Kidney (tissue), 14 donors: Measurements from ENCODE around the gene SOX12. TPM values are rescaled to one million over a fixed set of nuclear protein-coding genes. Genes with fewer than 3 reads are reported as not detected.
"Not testable (repeated sequence)": the region's sequence is repeated elsewhere in the genome, so short reads cannot be mapped to it uniquely, and the experiment has no call there.

ENCODE experiments used
- DNase-seq, 5 donors: peaks; one replicate each; pipeline ENCODE4 v3.0.0-alpha.2; 2013 to 2020
- FAIRE-seq: peaks from 2 replicates; lab custom pipeline; 2012; peaks lifted over from hg19 to GRCh38; lab: Jason Lieb, UNC
- H3K27ac ChIP-seq, 2 donors: one replicate each; pipeline ENCODE4 v1.7.0; 2013; ENCODE audit warnings: low read depth in 2 of 2, low read length in 2 of 2, inconsistent platforms in 1 of 2
- H3K27me3 ChIP-seq: one replicate; pipeline ENCODE4 v1.7.1; 2013; ENCODE audit warnings: low read length, inconsistent platforms; ENCODE audit not compliant: control insufficient read depth, insufficient read depth
- H3K36me3 ChIP-seq, 3 donors: one replicate each; pipeline versions ENCODE4 v1.7.0 to v1.7.1; 2013; ENCODE audit warnings: low read length in 3 of 3, control low read depth in 1 of 3, inconsistent platforms in 1 of 3; ENCODE audit not compliant: insufficient read depth in 3 of 3, control insufficient read depth in 2 of 3
- H3K4me1 ChIP-seq, 3 donors: one replicate each; pipeline versions ENCODE4 v1.7.0 to v1.7.1; 2013; ENCODE audit warnings: low read length in 3 of 3, inconsistent platforms in 1 of 3, low read depth in 1 of 3; ENCODE audit not compliant: control insufficient read depth in 2 of 3, insufficient read depth in 2 of 3
- H3K4me3 ChIP-seq, 3 donors: one replicate each; pipeline versions ENCODE4 v1.7.0 to v1.8.1; 2013; ENCODE audit warnings: low read length in 3 of 3, control low read depth in 1 of 3, inconsistent platforms in 1 of 3
- H3K9ac ChIP-seq, 3 donors: one replicate each; pipeline versions ENCODE4 v1.7.0 to v1.7.1; 2013; ENCODE audit warnings: low read length in 3 of 3, control low read depth in 1 of 3, inconsistent platforms in 1 of 3
- H3K9me3 ChIP-seq, 3 donors: one replicate each; pipeline versions ENCODE4 v1.7.0 to v1.7.1; 2013; ENCODE audit warnings: low read length in 3 of 3, control low read depth in 1 of 3, inconsistent platforms in 1 of 3; ENCODE audit not compliant: control insufficient read depth in 2 of 3, insufficient read depth in 1 of 3
- intact Hi-C: fragments of 100-400 bp; cut with DNase I; formaldehyde crosslinking; loops from one replicate; pipeline ENCODE4 v1.11.1; 2022
- polyA plus RNA-seq: library from polyadenylated mRNA; stranded (reverse); fragments of 350-450 nt; fragmentation: Illumina TruSeq; extraction: RNeasy Lipid Tissue Mini Kit (QIAGEN cat#74804); gene quantifications from one replicate; pipeline ENCODE4 v1.2.3, GENCODE V29; 2014; ENCODE audit warnings: low read depth, low replicate concordance; ENCODE audit not compliant: insufficient read depth
- total RNA-seq: library from RNA; stranded (reverse); fragmentation: NEBNext Ultra II Directional; extraction: Animal tissue kit (Norgen Biotek cat#: 25700); gene quantifications from one replicate; pipeline ENCODE4 v1.2.1, GENCODE V29; 2021
- TF ChIP-seq, protein P1 (sequence below): IDR thresholded peaks from 3 replicates; pipeline ENCODE4 v1.5.1; 2012; ENCODE audit warnings: mild to moderate bottlenecking, moderate library complexity, borderline replicate concordance; ENCODE audit not compliant: insufficient read depth; ENCODE audit errors: extremely low read depth
- donor health status: control.
- donor health status: control.
- donor health status: control.
- donor health status: control.
- donor health status: control.
- donor health status: DM: yes; HTN: yes; CAD: no.
- donor health status: Normal renal cell carcinoma (clear cell type).

Gene SOX12
- total and polyA plus RNA-seq, 2 donors from 2014 or later = 11.3 to 12.7 TPM

DNA sequence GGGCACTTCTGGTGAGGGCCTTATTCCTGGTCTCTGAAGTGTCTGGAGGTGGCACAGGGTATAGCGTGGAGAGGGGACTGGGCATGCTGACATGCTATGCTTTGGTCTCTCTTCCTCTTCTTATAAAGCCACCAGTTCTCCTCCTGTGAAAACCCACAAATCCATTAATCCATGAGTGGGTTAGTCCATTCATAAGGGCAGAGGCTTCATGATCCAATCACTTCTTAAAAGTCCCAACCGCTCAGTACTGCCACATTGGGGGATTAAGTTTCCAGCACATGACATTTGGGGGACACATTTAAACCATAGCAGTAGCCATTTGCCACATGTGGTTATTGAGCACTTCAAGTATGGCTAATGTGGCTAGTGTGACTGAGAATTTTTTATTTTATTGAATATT, 51.4 kb downstream of the SOX12 start:
- Histone ChIP-seq H3K9me3 (no peaks in the 10 kb centered on the region), H3K4me3 (no peak overlapping the region), H3K36me3 (no peaks in the 10 kb centered on the region), H3K27ac (no peak overlapping the region), H3K27me3 (no peaks in the 10 kb centered on the region), H3K4me1 (peaks cover 0 to 9% (median 2%) of the 10 kb centered on the region in 3 donors), H3K9ac (no peak overlapping the region)
- TF ChIP-seq, protein P1, sequence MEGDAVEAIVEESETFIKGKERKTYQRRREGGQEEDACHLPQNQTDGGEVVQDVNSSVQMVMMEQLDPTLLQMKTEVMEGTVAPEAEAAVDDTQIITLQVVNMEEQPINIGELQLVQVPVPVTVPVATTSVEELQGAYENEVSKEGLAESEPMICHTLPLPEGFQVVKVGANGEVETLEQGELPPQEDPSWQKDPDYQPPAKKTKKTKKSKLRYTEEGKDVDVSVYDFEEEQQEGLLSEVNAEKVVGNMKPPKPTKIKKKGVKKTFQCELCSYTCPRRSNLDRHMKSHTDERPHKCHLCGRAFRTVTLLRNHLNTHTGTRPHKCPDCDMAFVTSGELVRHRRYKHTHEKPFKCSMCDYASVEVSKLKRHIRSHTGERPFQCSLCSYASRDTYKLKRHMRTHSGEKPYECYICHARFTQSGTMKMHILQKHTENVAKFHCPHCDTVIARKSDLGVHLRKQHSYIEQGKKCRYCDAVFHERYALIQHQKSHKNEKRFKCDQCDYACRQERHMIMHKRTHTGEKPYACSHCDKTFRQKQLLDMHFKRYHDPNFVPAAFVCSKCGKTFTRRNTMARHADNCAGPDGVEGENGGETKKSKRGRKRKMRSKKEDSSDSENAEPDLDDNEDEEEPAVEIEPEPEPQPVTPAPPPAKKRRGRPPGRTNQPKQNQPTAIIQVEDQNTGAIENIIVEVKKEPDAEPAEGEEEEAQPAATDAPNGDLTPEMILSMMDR = no peak
- intact Hi-C loops = no loop called here
- DNase-seq (no peak), FAIRE-seq (no peak)

DNA sequence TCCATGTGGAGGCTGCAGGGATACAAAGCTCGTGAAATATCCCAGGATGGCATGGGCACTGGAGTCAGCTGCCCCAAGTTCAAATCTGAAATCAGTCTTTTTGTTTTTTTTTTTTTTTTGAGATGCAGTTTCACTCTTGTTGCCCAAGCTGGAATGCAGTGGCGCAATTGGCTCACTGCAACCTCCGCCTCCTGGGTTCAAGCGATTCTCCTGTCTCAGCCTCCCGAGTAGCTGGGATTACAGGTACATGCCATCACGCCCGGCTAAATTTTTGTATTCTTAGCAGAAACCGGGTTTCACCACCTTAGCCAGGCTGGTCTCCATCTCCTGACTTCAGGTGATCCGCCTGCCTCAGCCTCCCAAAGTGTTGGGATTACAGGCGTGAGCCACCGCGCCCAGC, 52.2 kb downstream of the SOX12 start:
- H3K27me3 ChIP-seq, DNase-seq, H3K4me3 ChIP-seq, H3K9me3 ChIP-seq, H3K9ac ChIP-seq, H3K36me3 ChIP-seq, intact Hi-C loops, FAIRE-seq, H3K4me1 ChIP-seq, H3K27ac ChIP-seq: not testable (repeated sequence)

DNA sequence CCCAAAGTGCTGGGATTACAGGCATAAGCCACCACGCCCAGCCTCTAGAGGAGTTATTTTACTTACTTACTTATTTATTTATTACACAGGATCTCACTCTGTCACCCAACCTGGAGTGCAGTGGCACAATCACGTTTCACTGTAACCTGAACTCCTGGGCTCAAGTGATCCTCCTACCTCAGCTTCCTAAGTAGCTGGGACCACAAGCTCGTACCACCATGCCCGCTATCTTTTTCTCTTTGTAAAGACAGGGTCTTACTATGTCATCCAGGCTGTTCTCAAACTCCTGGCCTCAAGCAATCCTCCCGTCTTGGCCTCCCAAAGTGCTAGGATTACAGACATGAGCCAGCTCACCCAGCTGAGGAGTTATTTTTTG, 53.6 kb downstream of the SOX12 start:
- Histone ChIP-seq H3K4me1 (no peaks in the 10 kb centered on the region), H3K4me3 (no peak overlapping the region), H3K36me3 (no peaks in the 10 kb centered on the region), H3K9me3 (no peaks in the 10 kb centered on the region), H3K9ac (no peak overlapping the region), H3K27me3 (no peaks in the 10 kb centered on the region), H3K27ac (no peak overlapping the region)
- DNase-seq (no peak), FAIRE-seq (no peak)
- TF ChIP-seq, protein P1 = no peak
- intact Hi-C loops = no loop called here

Other genes with a start within 250 kb of the SOX12 start
- gene DEFB125, start 237.9 kb upstream of the SOX12 start, total RNA-seq = not detected
- not detected for gene DEFB125, start 237.9 kb upstream of the SOX12 start, polyA plus RNA-seq
- not detected for gene DEFB126, start 183.0 kb upstream of the SOX12 start, total RNA-seq
- gene DEFB126, start 183.0 kb upstream of the SOX12 start, polyA plus RNA-seq = not detected
- not detected for gene DEFB127, start 168.1 kb upstream of the SOX12 start, total RNA-seq
- gene DEFB127, start 168.1 kb upstream of the SOX12 start, polyA plus RNA-seq = not detected
- not detected for gene DEFB128, start 135.8 kb upstream of the SOX12 start, total RNA-seq
- not detected for gene DEFB128, start 135.8 kb upstream of the SOX12 start, polyA plus RNA-seq
- not detected for gene DEFB129, start 98.3 kb upstream of the SOX12 start, total RNA-seq
- not detected for gene DEFB129, start 98.3 kb upstream of the SOX12 start, polyA plus RNA-seq
- gene DEFB132, start 67.8 kb upstream of the SOX12 start, total RNA-seq = not detected
- gene DEFB132, start 67.8 kb upstream of the SOX12 start, polyA plus RNA-seq = 0.24 TPM
- 9.4 TPM for gene C20orf96, start 34.8 kb upstream of the SOX12 start, total RNA-seq
- 12.5 TPM for gene C20orf96, start 34.8 kb upstream of the SOX12 start, polyA plus RNA-seq
- gene ZCCHC3, start 28.0 kb upstream of the SOX12 start, total RNA-seq = 16.4 TPM
- gene ZCCHC3, start 28.0 kb upstream of the SOX12 start, polyA plus RNA-seq = 12.8 TPM
- gene NRSN2, start 21.6 kb downstream of the SOX12 start, total RNA-seq = 48.1 TPM
- gene NRSN2, start 21.6 kb downstream of the SOX12 start, polyA plus RNA-seq = 50.0 TPM
- gene TRIB3, start 55.2 kb downstream of the SOX12 start, total RNA-seq = 11.6 TPM
- gene TRIB3, start 55.2 kb downstream of the SOX12 start, polyA plus RNA-seq = 4.3 TPM
- gene RBCK1, start 82.7 kb downstream of the SOX12 start, total RNA-seq = 93.6 TPM
- gene RBCK1, start 82.7 kb downstream of the SOX12 start, polyA plus RNA-seq = 73.0 TPM
- gene TBC1D20, start 137.0 kb downstream of the SOX12 start, total RNA-seq = 26.2 TPM
- gene TBC1D20, start 137.0 kb downstream of the SOX12 start, polyA plus RNA-seq = 19.5 TPM
- gene CSNK2A1, start 218.2 kb downstream of the SOX12 start, total RNA-seq = 100 TPM
- 39.7 TPM for gene CSNK2A1, start 218.2 kb downstream of the SOX12 start, polyA plus RNA-seq